Measurements from ENCODE around the gene ZEB1.

Gene ZEB1

GRCh38 chr10:31340343-31340742 lies 21.3 kb downstream of the ZEB1 start:
- no peak for DNase-seq (ENCODE audit: extremely low read depth, low read depth)
- no peak for TF ChIP-seq CTCF (IDR thresholded peaks at IDR 0.05; ENCODE audit: low read depth, low read length)

DNA sequence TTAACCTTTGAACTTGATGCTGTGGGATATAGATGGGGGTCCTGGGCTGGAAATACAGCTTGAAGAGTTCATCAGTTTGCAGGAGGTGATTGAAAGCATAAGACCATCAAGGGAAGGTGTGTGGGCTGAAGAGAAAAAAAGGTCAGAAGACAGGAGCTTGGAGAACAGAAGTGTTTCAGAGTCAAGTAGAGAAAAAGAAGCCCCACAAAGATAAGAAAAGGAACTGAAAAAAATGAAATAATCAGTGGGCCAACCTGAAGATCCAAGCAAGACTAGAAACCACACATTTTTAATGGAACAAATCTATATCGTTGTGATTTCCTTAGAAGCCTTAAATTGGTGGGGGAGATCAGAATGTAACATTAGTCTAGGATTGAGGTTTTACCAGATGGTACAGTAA lies 22.5 kb downstream of the ZEB1 start:
- no peak for TF ChIP-seq CTCF (IDR thresholded peaks at IDR 0.05; ENCODE audit: low read depth, low read length)
- no peak for DNase-seq (ENCODE audit: extremely low read depth, low read depth)

- no peak for DNase-seq (ENCODE audit: extremely low read depth, low read depth)
- no peak for TF ChIP-seq CTCF (IDR thresholded peaks at IDR 0.05; ENCODE audit: low read depth, low read length)
These were observed 24.0 kb downstream of the ZEB1 start for GRCh38 chr10:31343009-31343408.

GRCh38 chr10:31343551-31343950 lies 24.5 kb downstream of the ZEB1 start:
- TF ChIP-seq CTCF (IDR thresholded peaks at IDR 0.05; ENCODE audit: low read depth, low read length), result no peak
- DNase-seq (ENCODE audit: extremely low read depth, low read depth), result no peak

DNA sequence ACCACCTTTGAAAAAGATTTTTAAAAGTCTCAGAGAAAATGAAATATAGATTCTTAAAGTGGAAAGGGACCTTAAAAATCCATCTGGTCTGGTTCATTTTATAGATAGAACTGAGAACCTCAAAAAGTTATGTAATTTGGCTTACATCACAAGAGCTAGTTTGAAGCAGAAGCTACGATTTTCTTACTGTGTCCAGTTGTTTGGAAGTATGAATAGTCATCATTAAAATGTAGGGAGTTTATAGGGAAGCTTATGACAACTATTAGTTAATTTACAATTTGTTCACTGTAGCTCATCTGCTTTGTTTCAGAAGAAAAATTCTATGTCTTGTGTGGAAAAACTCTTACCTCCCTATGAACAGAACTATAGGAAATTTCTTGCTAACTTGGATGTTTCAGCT lies 26.9 kb downstream of the ZEB1 start:
- TF ChIP-seq CTCF (IDR thresholded peaks at IDR 0.05; ENCODE audit: low read depth, low read length), result no peak
- no peak for DNase-seq (ENCODE audit: extremely low read depth, low read depth)

DNA sequence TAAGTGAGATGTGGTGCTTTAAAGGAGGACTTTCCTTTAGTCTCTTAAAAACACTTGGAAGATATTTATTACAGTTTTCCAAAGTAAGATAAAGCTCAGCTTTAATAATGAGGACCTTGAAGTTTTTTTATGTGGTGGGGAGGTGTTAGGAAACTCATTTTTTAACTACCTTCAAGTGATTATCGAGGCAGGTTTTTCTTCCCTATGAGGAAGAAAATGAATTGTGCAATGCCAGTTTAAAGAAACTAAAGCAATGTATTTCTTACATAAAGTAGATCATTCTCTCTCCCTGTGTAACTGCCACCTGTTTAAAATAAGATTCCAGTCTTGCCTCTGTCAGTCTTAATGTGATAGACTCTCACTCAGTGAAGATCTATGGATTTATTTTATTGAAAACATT lies 27.9 kb downstream of the ZEB1 start:
- TF ChIP-seq CTCF (IDR thresholded peaks at IDR 0.05; ENCODE audit: low read depth, low read length), result no peak
- DNase-seq (ENCODE audit: extremely low read depth, low read depth), result no peak

- TF ChIP-seq CTCF (IDR thresholded peaks at IDR 0.05; ENCODE audit: low read depth, low read length), result no peak
- DNase-seq (ENCODE audit: extremely low read depth, low read depth), result no peak
These were observed 28.7 kb downstream of the ZEB1 start for GRCh38 chr10:31347705-31348104.

Measured in AG09319 (cell line).